OCI-LY3 (cell line): ENCODE data around the gene ULBP1.

Source experiments
- CTCF ChIP-seq: fragments of 200-600, 300-600 bp; sonication (generic); IDR thresholded peaks from 2 replicates; pipeline ENCODE4 v1.5.1; 2014; ENCODE audit warnings: antibody characterized with exemption, low read length, low read depth
- EZH2phosphoT487 ChIP-seq: fragments of 200-600 bp; shearing (Covaris generic); IDR thresholded peaks from 2 replicates; pipeline ENCODE4 v1.6.1; 2018; ENCODE audit warnings: antibody characterized with exemption, mixed run types, low read depth

GRCh38 chr6:149917679-149918078 is 46.1 kb upstream of the ULBP1 start:
- TF ChIP-seq CTCF, result no peak
- TF ChIP-seq EZH2phosphoT487, result no peak
